Mesenchymal stem cell (in vitro differentiated cells and primary cell): ENCODE data around the gene CEP44.
"Not testable (repeated sequence)": the region's sequence is repeated elsewhere in the genome, so short reads cannot be mapped to it uniquely, and the experiment has no call there.

Experiments
- DNase-seq: peaks from one replicate; pipeline ENCODE4 v3.0.0-alpha.2; 2013
- H2AFZ ChIP-seq: one replicate; pipeline ENCODE4 v1.6.1; 2013; ENCODE audit warnings: low read depth, mild to moderate bottlenecking, control low read depth, inconsistent platforms, low read length, moderate library complexity
- H2AK5ac ChIP-seq: 2 replicates; pipeline ENCODE4 v1.6.1; 2013; ENCODE audit warnings: low read length, moderate library complexity, mild to moderate bottlenecking, inconsistent platforms; ENCODE audit not compliant: severe bottlenecking
- H2BK120ac ChIP-seq: one replicate; pipeline ENCODE4 v1.6.1; 2013; ENCODE audit warnings: low read depth, mild to moderate bottlenecking, inconsistent platforms, low read length, moderate library complexity
- H2BK12ac ChIP-seq, 2 experiments: one replicate each; pipeline ENCODE4 v1.6.1; 2013; ENCODE audit warnings: inconsistent platforms in 2 of 2, low read length in 2 of 2, mild to moderate bottlenecking in 2 of 2, moderate library complexity in 2 of 2, control low read depth in 1 of 2
- H2BK15ac ChIP-seq: one replicate; pipeline ENCODE4 v1.6.1; 2013; ENCODE audit warnings: mild to moderate bottlenecking, low read depth, inconsistent platforms; ENCODE audit not compliant: poor library complexity, severe bottlenecking
- H2BK5ac ChIP-seq: 2 replicates; pipeline ENCODE4 v1.6.1; 2013; ENCODE audit warnings: low read depth, mild to moderate bottlenecking, low read length, control low read depth, inconsistent platforms; ENCODE audit not compliant: poor library complexity, severe bottlenecking
- H3K14ac ChIP-seq, 2 experiments: one replicate each; pipeline ENCODE4 v1.6.1; 2013; ENCODE audit warnings: inconsistent platforms in 2 of 2, low read length in 2 of 2, control low read depth in 1 of 2, mild to moderate bottlenecking in 1 of 2, moderate library complexity in 1 of 2
- H3K18ac ChIP-seq, 2 experiments: one replicate each; pipeline ENCODE4 v1.6.1; 2013; ENCODE audit warnings: inconsistent platforms in 2 of 2, low read length in 2 of 2, control low read depth in 1 of 2, low read depth in 1 of 2, mild to moderate bottlenecking in 1 of 2
- H3K23ac ChIP-seq, 2 experiments: one replicate each; pipeline ENCODE4 v1.6.1; 2013; ENCODE audit warnings: inconsistent platforms in 2 of 2, low read length in 2 of 2, mild to moderate bottlenecking in 2 of 2, moderate library complexity in 2 of 2, control low read depth in 1 of 2
- H3K27ac ChIP-seq: 2 replicates; pipeline ENCODE4 v1.5.1; 2013; ENCODE audit warnings: mild to moderate bottlenecking, moderate library complexity, low read length, control low read depth, inconsistent platforms; ENCODE audit not compliant: poor library complexity, severe bottlenecking
- H3K27me3 ChIP-seq, 2 experiments: 2 replicates each; pipeline versions ENCODE4 v1.6.1 to v1.7.0; 2013; ENCODE audit warnings: low read length in 2 of 2, mild to moderate bottlenecking in 2 of 2, moderate library complexity in 2 of 2, control low read depth in 1 of 2, inconsistent platforms in 1 of 2; ENCODE audit not compliant: control insufficient read depth in 1 of 2, insufficient read depth in 1 of 2
- H3K36me3 ChIP-seq, 2 experiments: 2 replicates each; pipeline versions ENCODE4 v1.6.1 to v1.7.0; 2013; ENCODE audit warnings: low read length in 2 of 2, control low read depth in 1 of 2, inconsistent platforms in 1 of 2, low read depth in 1 of 2, mild to moderate bottlenecking in 1 of 2; ENCODE audit not compliant: insufficient read depth in 2 of 2, control insufficient read depth in 1 of 2
- H3K4ac ChIP-seq, 2 experiments: one replicate each; pipeline ENCODE4 v1.6.1; 2013; ENCODE audit warnings: inconsistent platforms in 2 of 2, low read length in 2 of 2, mild to moderate bottlenecking in 2 of 2, moderate library complexity in 2 of 2, control low read depth in 1 of 2, low read depth in 1 of 2
- H3K4me1 ChIP-seq: 2 replicates; pipeline ENCODE4 v1.6.1; 2013; ENCODE audit warnings: low read depth, low read length, control low read depth; ENCODE audit not compliant: control insufficient read depth, insufficient read depth
- H3K4me2 ChIP-seq: 2 replicates; pipeline ENCODE4 v1.6.1; 2013; ENCODE audit warnings: low read length, mild to moderate bottlenecking, inconsistent platforms; ENCODE audit not compliant: poor library complexity, severe bottlenecking
- H3K4me3 ChIP-seq, 2 experiments: 2 replicates each; pipeline versions ENCODE4 v1.5.1 to v1.7.0; 2013; ENCODE audit warnings: low read length in 2 of 2, mild to moderate bottlenecking in 2 of 2, control low read depth in 1 of 2, low read depth in 1 of 2; ENCODE audit not compliant: insufficient read depth in 1 of 2
- H3K79me1 ChIP-seq: replicated peaks from 2 replicates; pipeline ENCODE4 v1.6.1; 2013; ENCODE audit warnings: mild to moderate bottlenecking, control low read depth, low read length, inconsistent platforms; ENCODE audit not compliant: poor library complexity, severe bottlenecking
- H3K9ac ChIP-seq: 2 replicates; pipeline ENCODE4 v1.7.0; 2013; ENCODE audit warnings: mild to moderate bottlenecking, low read length, moderate library complexity
- H3K9me3 ChIP-seq: 2 replicates; pipeline ENCODE4 v1.7.0; 2013; ENCODE audit warnings: mild to moderate bottlenecking, low read length; ENCODE audit not compliant: control insufficient read depth
- H4K8ac ChIP-seq: one replicate; pipeline ENCODE4 v1.6.1; 2013; ENCODE audit warnings: inconsistent platforms, mild to moderate bottlenecking, low read length, moderate library complexity
- H4K91ac ChIP-seq: one replicate; pipeline ENCODE4 v1.6.1; 2013; ENCODE audit warnings: mild to moderate bottlenecking, low read length, inconsistent platforms
- WGBS: methylation state at CpG from one replicate; pipeline ENCODE4 v1.1.7; 2013; ENCODE audit warnings: mixed read lengths; 5-methylcytosine and 5-hydroxymethylcytosine counted together

The CEP44 gene

GRCh38 chr4:174377613-174378012 is 93.9 kb downstream of the CEP44 start:
- H3K9me3 ChIP-seq: no peaks in the 10 kb centered on the region
- H2BK15ac ChIP-seq: no peak overlapping the region
- WGBS: no CpG with 5 or more reads among the region's 2 CpGs
- H3K79me1 ChIP-seq: no peaks in the 10 kb centered on the region
- no peak overlapping the region for H3K4me3 ChIP-seq
- H3K4ac ChIP-seq: no peak overlapping the region
- DNase-seq: peak; percentile 70
- H3K18ac ChIP-seq: no peak overlapping the region
- H4K8ac ChIP-seq: no peak overlapping the region
- no peaks in the 10 kb centered on the region for H3K4me1 ChIP-seq
- H4K91ac ChIP-seq: no peak overlapping the region
- no peak overlapping the region for H2BK5ac ChIP-seq
- no peak overlapping the region for H2AFZ ChIP-seq
- H3K9ac ChIP-seq: no peak overlapping the region
- H3K4me2 ChIP-seq: no peak overlapping the region
- no peak overlapping the region for H3K27ac ChIP-seq
- H2AK5ac ChIP-seq: no peak overlapping the region
- no peaks in the 10 kb centered on the region for H3K27me3 ChIP-seq
- no peak overlapping the region for H3K23ac ChIP-seq
- H3K14ac ChIP-seq: no peak overlapping the region
- no peak overlapping the region for H2BK120ac ChIP-seq
- no peaks in the 10 kb centered on the region for H3K36me3 ChIP-seq
- no peak overlapping the region for H2BK12ac ChIP-seq

- Histone ChIP-seq H2BK12ac (no peak overlapping the region), H2AFZ (no peak overlapping the region), H4K8ac (no peak overlapping the region), H3K27ac (no peak overlapping the region), H3K23ac (no peak overlapping the region), H3K4me1 (peaks cover 2% of the 10 kb centered on the region), H3K4ac (no peak overlapping the region), H3K9ac (no peak overlapping the region), H2BK5ac (no peak overlapping the region), H3K36me3 (no peaks in the 10 kb centered on the region), H3K9me3 (no peaks in the 10 kb centered on the region), H3K4me3 (no peak overlapping the region), H4K91ac (no peak overlapping the region), H3K18ac (no peak overlapping the region), H3K79me1 (no peaks in the 10 kb centered on the region), H3K4me2 (no peak overlapping the region), H3K27me3 (no peaks in the 10 kb centered on the region), H2AK5ac (no peak overlapping the region), H3K14ac (no peak overlapping the region), H2BK120ac (no peak overlapping the region), H2BK15ac (no peak overlapping the region)
- 98% methylated on average over 2 of the region's 2 CpGs for WGBS
- DNase-seq: no peak
Measured at GRCh38 chr4:174378951-174379350, 95.2 kb downstream of the CEP44 start.

GRCh38 chr4:174380206-174380605 is 96.5 kb downstream of the CEP44 start:
- H3K27me3 ChIP-seq, H3K79me1 ChIP-seq, H3K36me3 ChIP-seq, H3K27ac ChIP-seq, H2AFZ ChIP-seq, H3K9me3 ChIP-seq, H2AK5ac ChIP-seq, H3K4me3 ChIP-seq, H2BK12ac ChIP-seq, H3K4ac ChIP-seq, H3K9ac ChIP-seq, H4K8ac ChIP-seq, H2BK120ac ChIP-seq, H4K91ac ChIP-seq, H3K18ac ChIP-seq, H3K23ac ChIP-seq, H3K4me2 ChIP-seq, DNase-seq, H2BK5ac ChIP-seq, H3K4me1 ChIP-seq, H2BK15ac ChIP-seq, H3K14ac ChIP-seq: not testable (repeated sequence)
- WGBS: 23% methylated on average over 4 of the region's 4 CpGs

GRCh38 chr4:174380699-174381439 is 97.2 kb downstream of the CEP44 start:
- no peak overlapping the region for H2BK120ac ChIP-seq
- no peak overlapping the region for H3K27ac ChIP-seq
- no peaks in the 10 kb centered on the region for H3K27me3 ChIP-seq
- H3K4me2 ChIP-seq: no peak overlapping the region
- H2AK5ac ChIP-seq: peak overlapping the region; percentile 80
- 84% methylated on average over 8 of the region's 9 CpGs for WGBS
- no peak overlapping the region for H3K4me3 ChIP-seq
- H2BK15ac ChIP-seq: no peak overlapping the region
- H3K4me1 ChIP-seq: peaks cover 2% of the 10 kb centered on the region
- H3K18ac ChIP-seq: no peak overlapping the region
- H3K14ac ChIP-seq: no peak overlapping the region
- no peak overlapping the region for H4K91ac ChIP-seq
- no peaks in the 10 kb centered on the region for H3K36me3 ChIP-seq
- no peak overlapping the region for H3K23ac ChIP-seq
- H2AFZ ChIP-seq: no peak overlapping the region
- no peaks in the 10 kb centered on the region for H3K9me3 ChIP-seq
- H3K4ac ChIP-seq: no peak overlapping the region
- peak overlapping the region; percentile 50 for H2BK5ac ChIP-seq
- no peak overlapping the region for H4K8ac ChIP-seq
- no peak for DNase-seq
- no peak overlapping the region for H3K9ac ChIP-seq
- H2BK12ac ChIP-seq: peak overlapping the region in 1 of 2 experiments; percentile 25
- no peaks in the 10 kb centered on the region for H3K79me1 ChIP-seq
